ENCODE data around the gene ATG4A.

Gene ATG4A

GRCh38 chrX:108157628-108158027 lies 66.0 kb downstream of the ATG4A start:
- Histone ChIP-seq H3K14ac (ENCODE audit: low read length in 2 of 2) (no peak overlapping the region), H4K8ac (ENCODE audit: low read length) (no peak overlapping the region), H3K9me3 (ENCODE audit: control insufficient read depth, low read length) (no peaks in the 10 kb centered on the region), H3K23ac (ENCODE audit: low read length in 2 of 2) (no peak overlapping the region), H3K4me3 (ENCODE audit: insufficient read depth in 1 of 2, low read depth in 1 of 2, low read length in 2 of 2) (no peak overlapping the region), H3K18ac (ENCODE audit: low read depth in 1 of 2, low read length in 2 of 2) (no peak overlapping the region), H3K4me1 (ENCODE audit: control insufficient read depth, insufficient read depth, low read depth, low read length) (peaks cover 3% of the 10 kb centered on the region), H3K27ac (ENCODE audit: low read length, poor library complexity, severe bottlenecking) (no peak overlapping the region), H3K27me3 (ENCODE audit: control insufficient read depth in 1 of 2, insufficient read depth in 1 of 2, low read length in 2 of 2) (peaks cover 0 to 41% of the 10 kb centered on the region in 2 experiments), H2BK5ac (ENCODE audit: low read depth, low read length, poor library complexity, severe bottlenecking) (no peak overlapping the region), H2BK120ac (ENCODE audit: low read depth, low read length) (no peak overlapping the region), H3K4me2 (ENCODE audit: low read length, poor library complexity, severe bottlenecking) (no peak overlapping the region), H2AFZ (ENCODE audit: low read depth, low read length) (no peak overlapping the region), H3K36me3 (ENCODE audit: control insufficient read depth in 1 of 2, insufficient read depth in 2 of 2, low read depth in 1 of 2, low read length in 2 of 2) (peaks cover 0 to 8% of the 10 kb centered on the region in 2 experiments), H2AK5ac (ENCODE audit: low read length, severe bottlenecking) (no peak overlapping the region), H2BK15ac (ENCODE audit: low read depth, poor library complexity, severe bottlenecking) (no peak overlapping the region), H3K4ac (ENCODE audit: low read depth in 1 of 2, low read length in 2 of 2) (no peak overlapping the region), H3K9ac (ENCODE audit: low read length) (no peak overlapping the region), H3K79me1 (replicated peaks; ENCODE audit: low read length, poor library complexity, severe bottlenecking) (no peaks in the 10 kb centered on the region), H4K91ac (ENCODE audit: low read length) (no peak overlapping the region), H2BK12ac (ENCODE audit: low read length in 2 of 2) (no peak overlapping the region)
- no peak for DNase-seq
- 95% methylated on average over 3 of the region's 3 CpGs for WGBS

GRCh38 chrX:108159028-108159670 lies 67.6 kb downstream of the ATG4A start:
- Histone ChIP-seq H3K9me3 (ENCODE audit: control insufficient read depth, low read length) (no peaks in the 10 kb centered on the region), H2BK120ac (ENCODE audit: low read depth, low read length) (no peak overlapping the region), H3K79me1 (replicated peaks; ENCODE audit: low read length, poor library complexity, severe bottlenecking) (no peaks in the 10 kb centered on the region), H3K4ac (ENCODE audit: low read depth in 1 of 2, low read length in 2 of 2) (no peak overlapping the region), H3K27ac (ENCODE audit: low read length, poor library complexity, severe bottlenecking) (no peak overlapping the region), H4K91ac (ENCODE audit: low read length) (no peak overlapping the region), H2BK12ac (ENCODE audit: low read length in 2 of 2) (no peak overlapping the region), H2BK5ac (ENCODE audit: low read depth, low read length, poor library complexity, severe bottlenecking) (no peak overlapping the region), H3K4me1 (ENCODE audit: control insufficient read depth, insufficient read depth, low read depth, low read length) (peaks cover 3% of the 10 kb centered on the region), H3K9ac (ENCODE audit: low read length) (no peak overlapping the region), H3K27me3 (ENCODE audit: control insufficient read depth in 1 of 2, insufficient read depth in 1 of 2, low read length in 2 of 2) (peaks cover 0 to 34% of the 10 kb centered on the region in 2 experiments), H2AK5ac (ENCODE audit: low read length, severe bottlenecking) (no peak overlapping the region), H3K36me3 (ENCODE audit: control insufficient read depth in 1 of 2, insufficient read depth in 2 of 2, low read depth in 1 of 2, low read length in 2 of 2) (no peaks in the 10 kb centered on the region), H3K23ac (ENCODE audit: low read length in 2 of 2) (no peak overlapping the region), H2AFZ (ENCODE audit: low read depth, low read length) (no peak overlapping the region), H3K14ac (ENCODE audit: low read length in 2 of 2) (no peak overlapping the region), H3K4me2 (ENCODE audit: low read length, poor library complexity, severe bottlenecking) (no peak overlapping the region), H4K8ac (ENCODE audit: low read length) (no peak overlapping the region), H3K18ac (ENCODE audit: low read depth in 1 of 2, low read length in 2 of 2) (no peak overlapping the region), H3K4me3 (ENCODE audit: insufficient read depth in 1 of 2, low read depth in 1 of 2, low read length in 2 of 2) (no peak overlapping the region), H2BK15ac (ENCODE audit: low read depth, poor library complexity, severe bottlenecking) (no peak overlapping the region)
- WGBS, result 94% methylated on average over 11 of the region's 11 CpGs
- no peak for DNase-seq

- H2BK15ac ChIP-seq (ENCODE audit: low read depth, poor library complexity, severe bottlenecking), result no peak overlapping the region
- WGBS, result 83% methylated on average over 4 of the region's 5 CpGs
Observed at GRCh38 chrX:108160309-108160708, 68.7 kb downstream of the ATG4A start.

GRCh38 chrX:108162265-108162664 lies 70.7 kb downstream of the ATG4A start:
- no peak overlapping the region for H4K8ac ChIP-seq (ENCODE audit: low read length)
- H3K27me3 ChIP-seq (ENCODE audit: control insufficient read depth in 1 of 2, insufficient read depth in 1 of 2, low read length in 2 of 2), result peaks cover 0 to 35% of the 10 kb centered on the region in 2 experiments
- H2AK5ac ChIP-seq (ENCODE audit: low read length, severe bottlenecking), result no peak overlapping the region
- H3K4ac ChIP-seq (ENCODE audit: low read depth in 1 of 2, low read length in 2 of 2), result no peak overlapping the region
- no peak overlapping the region for H2BK120ac ChIP-seq (ENCODE audit: low read depth, low read length)
- H2BK15ac ChIP-seq (ENCODE audit: low read depth, poor library complexity, severe bottlenecking), result no peak overlapping the region
- no peak overlapping the region for H3K14ac ChIP-seq (ENCODE audit: low read length in 2 of 2)
- no peak overlapping the region for H2AFZ ChIP-seq (ENCODE audit: low read depth, low read length)
- H3K9me3 ChIP-seq (ENCODE audit: control insufficient read depth, low read length), result no peaks in the 10 kb centered on the region
- no peak overlapping the region for H3K18ac ChIP-seq (ENCODE audit: low read depth in 1 of 2, low read length in 2 of 2)
- H2BK5ac ChIP-seq (ENCODE audit: low read depth, low read length, poor library complexity, severe bottlenecking), result no peak overlapping the region
- H3K23ac ChIP-seq (ENCODE audit: low read length in 2 of 2), result no peak overlapping the region
- no peak overlapping the region for H3K4me3 ChIP-seq (ENCODE audit: insufficient read depth in 1 of 2, low read depth in 1 of 2, low read length in 2 of 2)
- no peak overlapping the region for H2BK12ac ChIP-seq (ENCODE audit: low read length in 2 of 2)
- H3K27ac ChIP-seq (ENCODE audit: low read length, poor library complexity, severe bottlenecking), result no peak overlapping the region
- H3K9ac ChIP-seq (ENCODE audit: low read length), result no peak overlapping the region
- peaks cover 4% of the 10 kb centered on the region for H3K4me1 ChIP-seq (ENCODE audit: control insufficient read depth, insufficient read depth, low read depth, low read length)
- no peak overlapping the region for H3K4me2 ChIP-seq (ENCODE audit: low read length, poor library complexity, severe bottlenecking)
- H3K36me3 ChIP-seq (ENCODE audit: control insufficient read depth in 1 of 2, insufficient read depth in 2 of 2, low read depth in 1 of 2, low read length in 2 of 2), result no peaks in the 10 kb centered on the region
- no peak overlapping the region for H4K91ac ChIP-seq (ENCODE audit: low read length)
- whole genome bisulfite sequencing, result 100% methylated on average over 1 of the region's 4 CpGs
- no peak for DNase-seq
- H3K79me1 ChIP-seq (replicated peaks; ENCODE audit: low read length, poor library complexity, severe bottlenecking), result no peaks in the 10 kb centered on the region

More at GRCh38 chrX:108160309-108160708, 68.7 kb downstream of the ATG4A start:
- Histone ChIP-seq H3K9ac (ENCODE audit: low read length) (no peak overlapping the region), H3K4ac (ENCODE audit: low read depth in 1 of 2, low read length in 2 of 2) (no peak overlapping the region), H3K9me3 (ENCODE audit: control insufficient read depth, low read length) (no peaks in the 10 kb centered on the region), H2AFZ (ENCODE audit: low read depth, low read length) (no peak overlapping the region), H3K4me1 (ENCODE audit: control insufficient read depth, insufficient read depth, low read depth, low read length) (peaks cover 3% of the 10 kb centered on the region), H3K4me2 (ENCODE audit: low read length, poor library complexity, severe bottlenecking) (no peak overlapping the region), H4K91ac (ENCODE audit: low read length) (no peak overlapping the region), H2BK12ac (ENCODE audit: low read length in 2 of 2) (no peak overlapping the region), H3K36me3 (ENCODE audit: control insufficient read depth in 1 of 2, insufficient read depth in 2 of 2, low read depth in 1 of 2, low read length in 2 of 2) (no peaks in the 10 kb centered on the region), H2BK120ac (ENCODE audit: low read depth, low read length) (no peak overlapping the region), H3K79me1 (replicated peaks; ENCODE audit: low read length, poor library complexity, severe bottlenecking) (no peaks in the 10 kb centered on the region), H3K18ac (ENCODE audit: low read depth in 1 of 2, low read length in 2 of 2) (no peak overlapping the region), H2AK5ac (ENCODE audit: low read length, severe bottlenecking) (no peak overlapping the region), H3K27ac (ENCODE audit: low read length, poor library complexity, severe bottlenecking) (no peak overlapping the region), H2BK5ac (ENCODE audit: low read depth, low read length, poor library complexity, severe bottlenecking) (no peak overlapping the region), H3K14ac (ENCODE audit: low read length in 2 of 2) (no peak overlapping the region), H3K27me3 (ENCODE audit: control insufficient read depth in 1 of 2, insufficient read depth in 1 of 2, low read length in 2 of 2) (peaks cover 0 to 40% of the 10 kb centered on the region in 2 experiments), H3K23ac (ENCODE audit: low read length in 2 of 2) (no peak overlapping the region), H3K4me3 (ENCODE audit: insufficient read depth in 1 of 2, low read depth in 1 of 2, low read length in 2 of 2) (no peak overlapping the region), H4K8ac (ENCODE audit: low read length) (no peak overlapping the region)
- DNase-seq, result no peak
